HepG2 (cell line): Measurements from ENCODE around the gene EXOC3L4. TPM values are rescaled to one million over a fixed set of nuclear protein-coding genes. Genes with fewer than 3 reads are reported as not detected.

Experiments
- ATF1 ChIP-seq: IDR thresholded peaks from 2 replicates; pipeline ENCODE4 v1.6.1; 2016; ENCODE audit warnings: mild to moderate bottlenecking, control low read depth
- ATF7-NPFF ChIP-seq: sonication (generic); formaldehyde crosslinking; IDR thresholded peaks from 2 replicates; pipeline ENCODE4 v1.8.1; 2023; ENCODE audit warnings: mild to moderate bottlenecking, low read depth, missing genetic modification reagents, moderate library complexity
- DNMT3B ChIP-seq: conservative IDR thresholded peaks from 2 replicates; pipeline ENCODE4 v1.6.1; 2016; ENCODE audit warnings: missing biosample characterization, control low read depth
- MAFK ChIP-seq, 2 experiments: IDR thresholded peaks in 1 of 2; conservative IDR thresholded peaks in 1 of 2; 2 replicates each; pipeline ENCODE4 v1.6.1; 2011; ENCODE audit warnings: improper control_type of control experiment in 2 of 2, low read length in 2 of 2
- NFE2L1 ChIP-seq: sonication (generic); formaldehyde crosslinking; IDR thresholded peaks from 2 replicates; pipeline ENCODE4 v1.4.0; 2020; ENCODE audit warnings: missing genetic modification reagents, mild to moderate bottlenecking, borderline replicate concordance
- PITX1 ChIP-seq: sonication (generic); formaldehyde crosslinking; IDR thresholded peaks from 2 replicates; pipeline ENCODE4 v1.5.1; 2020; ENCODE audit warnings: mild to moderate bottlenecking, missing genetic modification reagents
- SOX13 ChIP-seq, 3 experiments: fragments of 450-650 bp in 1 of 3; sonication (generic) in 1 of 3; formaldehyde crosslinking in 1 of 3; IDR thresholded peaks in 2 of 3; conservative IDR thresholded peaks in 1 of 3; 2 replicates each; pipeline versions ENCODE4 v1.5.0 to v1.6.1; 2016 to 2020; ENCODE audit warnings: antibody characterized with exemption in 1 of 3, mild to moderate bottlenecking in 1 of 3, missing compliant biosample characterization in 1 of 3, missing genetic modification reagents in 1 of 3, moderate library complexity in 1 of 3
- SRSF1 ChIP-seq: fragments of 200-400 bp; formaldehyde crosslinking; optimal IDR thresholded peaks from 2 replicates; pipeline ENCODE3; 2017; ENCODE audit warnings: mild to moderate bottlenecking, low read depth, low read length, moderate library complexity
- TBX2 ChIP-seq: sonication (generic); formaldehyde crosslinking; IDR thresholded peaks from 2 replicates; pipeline ENCODE4 v1.5.0; 2020; ENCODE audit warnings: missing genetic modification reagents, mild to moderate bottlenecking, borderline replicate concordance
- THYN1 ChIP-seq: sonication (generic); formaldehyde crosslinking; IDR thresholded peaks from 2 replicates; pipeline ENCODE4 v1.8.1; 2023; ENCODE audit warnings: low read depth, mild to moderate bottlenecking, moderate library complexity, missing genetic modification reagents, borderline replicate concordance
- ZNF468 ChIP-seq: sonication (generic); formaldehyde crosslinking; IDR thresholded peaks from 2 replicates; pipeline ENCODE4 v1.8.0; 2022; ENCODE audit warnings: mild to moderate bottlenecking, moderate library complexity, missing genetic modification reagents
- ZNF558 ChIP-seq: sonication (generic); formaldehyde crosslinking; IDR thresholded peaks from 2 replicates; pipeline ENCODE4 v1.9.0; 2022; ENCODE audit warnings: mild to moderate bottlenecking, missing genetic modification reagents, borderline replicate concordance
- ZNF746 ChIP-seq: sonication (generic); formaldehyde crosslinking; IDR thresholded peaks from 2 replicates; pipeline ENCODE4 v1.8.0; 2022; ENCODE audit warnings: mild to moderate bottlenecking, missing genetic modification reagents
- polyA plus RNA-seq, 8 experiments: library from polyadenylated mRNA; depleted of rRNA in 3 of 8; stranded (reverse) in 7 of 8; unstranded in 1 of 8; fragments of >200 nt; fragmentation: Illumina TruSeq in 4 of 8; extraction: Trizol in 4 of 8; gene quantifications; 2 replicates each; pipeline versions ENCODE4 v1.2.1 to v1.2.3, GENCODE V29; 2011 to 2016; ENCODE audit warnings: low read depth in 4 of 8, missing spikeins in 1 of 8, mixed read lengths in 1 of 8; ENCODE audit not compliant: insufficient read depth in 1 of 8
- total RNA-seq, 5 experiments: library from RNA; depleted of rRNA; stranded (reverse); fragments of >200 nt; fragmentation: Illumina TruSeq; extraction: Trizol; gene quantifications; 2 replicates each; pipeline ENCODE4 v1.2.3, GENCODE V29; 2016; ENCODE audit warnings: low read depth in 1 of 5
- TF ChIP-seq, protein P1 (sequence below): sonication (generic); formaldehyde crosslinking; IDR thresholded peaks from 2 replicates; pipeline ENCODE4 v1.4.0; 2020; ENCODE audit warnings: missing genetic modification reagents
- TF ChIP-seq, protein P2 (sequence below): sonication (generic); IDR thresholded peaks from 2 replicates; pipeline ENCODE4 v1.6.1; 2016; ENCODE audit warnings: low read depth, borderline replicate concordance
- TF ChIP-seq, protein P3 (sequence below): sonication (generic); formaldehyde crosslinking; IDR thresholded peaks from 2 replicates; pipeline ENCODE4 v1.4.0; 2020; ENCODE audit warnings: missing genetic modification reagents
- TF ChIP-seq, protein P4 (sequence below): sonication (generic); formaldehyde crosslinking; IDR thresholded peaks from 2 replicates; pipeline ENCODE4 v1.5.1; 2020; ENCODE audit warnings: mild to moderate bottlenecking, missing genetic modification reagents

EXOC3L4 gene
- total and polyA plus RNA-seq, 2 of the 13 experiments (the other 11 are each of a cell fraction or from before 2014, with no cell fraction given): 11.8 to 27.0 TPM

DNA sequence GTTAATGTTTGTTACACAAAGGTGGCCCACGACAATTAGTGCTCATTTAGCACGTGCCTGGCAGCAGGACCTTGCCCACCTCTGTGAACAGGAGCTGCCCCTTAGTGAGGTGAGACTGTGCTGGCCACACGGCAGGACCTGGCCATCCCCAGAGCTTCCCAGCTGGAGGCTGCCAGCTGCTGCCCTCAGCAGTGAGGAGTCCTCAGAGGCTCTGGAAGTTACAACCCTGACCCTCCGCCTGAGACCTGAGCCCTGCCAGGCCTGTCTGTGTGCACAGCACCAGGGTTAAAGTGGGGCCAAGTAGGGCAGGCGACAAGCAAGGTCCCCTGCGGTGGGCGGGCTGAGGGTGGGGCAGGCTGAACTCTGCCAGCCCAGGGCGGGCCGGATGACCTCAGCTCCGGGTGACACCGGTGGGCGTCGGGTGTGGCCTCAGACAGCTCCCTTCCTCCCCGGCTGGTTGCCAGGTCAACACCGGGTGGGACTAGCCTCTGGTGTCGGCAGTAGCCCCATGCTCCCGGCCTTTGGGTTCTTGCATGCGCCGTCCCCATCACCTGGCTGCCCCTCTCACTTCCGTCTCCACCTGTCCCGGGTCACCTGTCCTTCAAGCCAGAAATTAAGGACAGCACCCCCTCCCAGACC is 19.7 kb upstream of the EXOC3L4 start (continued):
- no peak for TF ChIP-seq SOX13 (IDR thresholded peaks at IDR 0.05)
- TF ChIP-seq SOX13 (CRISPR knock-in tag; conservative IDR thresholded peaks at IDR 0.05 in 1 of 2, IDR thresholded peaks at IDR 0.05 in 1 of 2): no peak
- TF ChIP-seq NFE2L1 (CRISPR knock-in tag): no peak
- TF ChIP-seq ATF1 (CRISPR knock-in tag): no peak
- no peak for TF ChIP-seq ZNF468 (CRISPR knock-in tag)
- TF ChIP-seq ZNF746 (CRISPR knock-in tag): no peak; the same call in 1 of the 2 replicates
- TF ChIP-seq, protein P1, sequence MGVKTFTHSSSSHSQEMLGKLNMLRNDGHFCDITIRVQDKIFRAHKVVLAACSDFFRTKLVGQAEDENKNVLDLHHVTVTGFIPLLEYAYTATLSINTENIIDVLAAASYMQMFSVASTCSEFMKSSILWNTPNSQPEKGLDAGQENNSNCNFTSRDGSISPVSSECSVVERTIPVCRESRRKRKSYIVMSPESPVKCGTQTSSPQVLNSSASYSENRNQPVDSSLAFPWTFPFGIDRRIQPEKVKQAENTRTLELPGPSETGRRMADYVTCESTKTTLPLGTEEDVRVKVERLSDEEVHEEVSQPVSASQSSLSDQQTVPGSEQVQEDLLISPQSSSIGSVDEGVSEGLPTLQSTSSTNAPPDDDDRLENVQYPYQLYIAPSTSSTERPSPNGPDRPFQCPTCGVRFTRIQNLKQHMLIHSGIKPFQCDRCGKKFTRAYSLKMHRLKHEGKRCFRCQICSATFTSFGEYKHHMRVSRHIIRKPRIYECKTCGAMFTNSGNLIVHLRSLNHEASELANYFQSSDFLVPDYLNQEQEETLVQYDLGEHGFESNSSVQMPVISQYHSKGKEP (CRISPR knock-in tag): no peak
- peak; percentile 38 for TF ChIP-seq SRSF1
- TF ChIP-seq, protein P2, sequence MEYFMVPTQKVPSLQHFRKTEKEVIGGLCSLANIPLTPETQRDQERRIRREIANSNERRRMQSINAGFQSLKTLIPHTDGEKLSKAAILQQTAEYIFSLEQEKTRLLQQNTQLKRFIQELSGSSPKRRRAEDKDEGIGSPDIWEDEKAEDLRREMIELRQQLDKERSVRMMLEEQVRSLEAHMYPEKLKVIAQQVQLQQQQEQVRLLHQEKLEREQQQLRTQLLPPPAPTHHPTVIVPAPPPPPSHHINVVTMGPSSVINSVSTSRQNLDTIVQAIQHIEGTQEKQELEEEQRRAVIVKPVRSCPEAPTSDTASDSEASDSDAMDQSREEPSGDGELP: peak; percentile 40; the same call in 1 of the 2 replicates
- TF ChIP-seq ATF7-NPFF (CRISPR knock-in tag): no peak; the same call in 1 of the 2 replicates
- TF ChIP-seq TBX2 (CRISPR knock-in tag): peak; percentile 50; the same call in 1 of the 2 replicates
- TF ChIP-seq MAFK (conservative IDR thresholded peaks at IDR 0.05 in 1 of 2, IDR thresholded peaks at IDR 0.05 in 1 of 2; ENCODE audit: low read length in 2 of 2): no peak
- TF ChIP-seq, protein P3, sequence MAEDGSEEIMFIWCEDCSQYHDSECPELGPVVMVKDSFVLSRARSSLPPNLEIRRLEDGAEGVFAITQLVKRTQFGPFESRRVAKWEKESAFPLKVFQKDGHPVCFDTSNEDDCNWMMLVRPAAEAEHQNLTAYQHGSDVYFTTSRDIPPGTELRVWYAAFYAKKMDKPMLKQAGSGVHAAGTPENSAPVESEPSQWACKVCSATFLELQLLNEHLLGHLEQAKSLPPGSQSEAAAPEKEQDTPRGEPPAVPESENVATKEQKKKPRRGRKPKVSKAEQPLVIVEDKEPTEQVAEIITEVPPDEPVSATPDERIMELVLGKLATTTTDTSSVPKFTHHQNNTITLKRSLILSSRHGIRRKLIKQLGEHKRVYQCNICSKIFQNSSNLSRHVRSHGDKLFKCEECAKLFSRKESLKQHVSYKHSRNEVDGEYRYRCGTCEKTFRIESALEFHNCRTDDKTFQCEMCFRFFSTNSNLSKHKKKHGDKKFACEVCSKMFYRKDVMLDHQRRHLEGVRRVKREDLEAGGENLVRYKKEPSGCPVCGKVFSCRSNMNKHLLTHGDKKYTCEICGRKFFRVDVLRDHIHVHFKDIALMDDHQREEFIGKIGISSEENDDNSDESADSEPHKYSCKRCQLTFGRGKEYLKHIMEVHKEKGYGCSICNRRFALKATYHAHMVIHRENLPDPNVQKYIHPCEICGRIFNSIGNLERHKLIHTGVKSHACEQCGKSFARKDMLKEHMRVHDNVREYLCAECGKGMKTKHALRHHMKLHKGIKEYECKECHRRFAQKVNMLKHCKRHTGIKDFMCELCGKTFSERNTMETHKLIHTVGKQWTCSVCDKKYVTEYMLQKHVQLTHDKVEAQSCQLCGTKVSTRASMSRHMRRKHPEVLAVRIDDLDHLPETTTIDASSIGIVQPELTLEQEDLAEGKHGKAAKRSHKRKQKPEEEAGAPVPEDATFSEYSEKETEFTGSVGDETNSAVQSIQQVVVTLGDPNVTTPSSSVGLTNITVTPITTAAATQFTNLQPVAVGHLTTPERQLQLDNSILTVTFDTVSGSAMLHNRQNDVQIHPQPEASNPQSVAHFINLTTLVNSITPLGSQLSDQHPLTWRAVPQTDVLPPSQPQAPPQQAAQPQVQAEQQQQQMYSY: no peak
- TF ChIP-seq PITX1 (CRISPR knock-in tag): no peak
- TF ChIP-seq THYN1 (CRISPR knock-in tag): no peak
- no peak for TF ChIP-seq ZNF558 (CRISPR knock-in tag)
- no peak for TF ChIP-seq DNMT3B (CRISPR knock-in tag)
- TF ChIP-seq, protein P4, sequence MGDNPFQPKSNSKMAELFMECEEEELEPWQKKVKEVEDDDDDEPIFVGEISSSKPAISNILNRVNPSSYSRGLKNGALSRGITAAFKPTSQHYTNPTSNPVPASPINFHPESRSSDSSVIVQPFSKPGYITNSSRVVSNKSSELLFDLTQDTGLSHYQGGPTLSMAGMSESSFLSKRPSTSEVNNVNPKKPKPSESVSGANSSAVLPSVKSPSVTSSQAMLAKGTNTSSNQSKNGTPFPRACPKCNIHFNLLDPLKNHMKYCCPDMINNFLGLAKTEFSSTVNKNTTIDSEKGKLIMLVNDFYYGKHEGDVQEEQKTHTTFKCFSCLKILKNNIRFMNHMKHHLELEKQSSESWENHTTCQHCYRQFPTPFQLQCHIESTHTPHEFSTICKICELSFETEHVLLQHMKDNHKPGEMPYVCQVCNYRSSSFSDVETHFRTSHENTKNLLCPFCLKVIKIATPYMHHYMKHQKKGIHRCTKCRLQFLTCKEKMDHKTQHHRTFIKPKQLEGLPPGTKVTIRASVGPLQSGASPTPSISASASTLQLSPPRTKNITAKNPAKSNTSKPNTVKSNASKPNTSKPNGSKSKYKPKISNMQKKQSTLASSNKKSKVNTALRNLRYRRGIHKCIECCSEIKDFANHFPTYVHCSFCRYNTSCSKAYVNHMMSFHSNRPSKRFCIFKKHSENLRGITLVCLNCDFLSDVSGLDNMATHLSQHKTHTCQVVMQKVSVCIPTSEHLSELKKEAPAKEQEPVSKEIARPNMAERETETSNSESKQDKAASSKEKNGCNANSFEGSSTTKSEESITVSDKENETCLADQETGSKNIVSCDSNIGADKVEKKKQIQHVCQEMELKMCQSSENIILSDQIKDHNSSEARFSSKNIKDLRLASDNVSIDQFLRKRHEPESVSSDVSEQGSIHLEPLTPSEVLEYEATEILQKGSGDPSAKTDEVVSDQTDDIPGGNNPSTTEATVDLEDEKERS (CRISPR knock-in tag): no peak
